ENCODE results near the gene SNTG2. TPM values are rescaled to one million over a fixed set of nuclear protein-coding genes. Genes with fewer than 3 reads are reported as not detected.
"Not testable (repeated sequence)": the region's sequence is repeated elsewhere in the genome, so short reads cannot be mapped to it uniquely, and the experiment has no call there.

The SNTG2 gene
- total and polyA plus RNA-seq, 2 experiments from 2014 or later: 0.66 to 1.0 TPM

DNA sequence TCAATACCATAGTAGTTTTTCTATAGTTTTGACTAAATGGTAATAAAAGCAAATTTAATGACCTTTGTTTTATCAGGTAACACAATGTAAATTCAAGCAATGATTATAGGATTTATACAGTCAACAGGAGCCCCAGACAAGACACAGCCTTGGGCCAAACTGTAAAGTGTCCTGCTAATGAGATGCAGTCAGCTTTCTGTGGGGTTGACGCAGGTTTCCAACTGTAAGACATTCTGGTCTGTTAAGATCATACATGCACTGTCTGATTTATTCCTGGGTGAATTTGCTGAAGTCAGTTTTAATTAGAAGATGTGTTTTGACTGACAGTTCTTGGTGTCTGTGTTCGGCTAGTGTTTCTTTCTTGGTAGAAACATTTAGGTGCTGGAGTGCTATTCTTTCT is 180.3 kb downstream of the SNTG2 start:
- H3K4me1 ChIP-seq (ENCODE audit: low read depth): no peaks in the 10 kb centered on the region

DNA sequence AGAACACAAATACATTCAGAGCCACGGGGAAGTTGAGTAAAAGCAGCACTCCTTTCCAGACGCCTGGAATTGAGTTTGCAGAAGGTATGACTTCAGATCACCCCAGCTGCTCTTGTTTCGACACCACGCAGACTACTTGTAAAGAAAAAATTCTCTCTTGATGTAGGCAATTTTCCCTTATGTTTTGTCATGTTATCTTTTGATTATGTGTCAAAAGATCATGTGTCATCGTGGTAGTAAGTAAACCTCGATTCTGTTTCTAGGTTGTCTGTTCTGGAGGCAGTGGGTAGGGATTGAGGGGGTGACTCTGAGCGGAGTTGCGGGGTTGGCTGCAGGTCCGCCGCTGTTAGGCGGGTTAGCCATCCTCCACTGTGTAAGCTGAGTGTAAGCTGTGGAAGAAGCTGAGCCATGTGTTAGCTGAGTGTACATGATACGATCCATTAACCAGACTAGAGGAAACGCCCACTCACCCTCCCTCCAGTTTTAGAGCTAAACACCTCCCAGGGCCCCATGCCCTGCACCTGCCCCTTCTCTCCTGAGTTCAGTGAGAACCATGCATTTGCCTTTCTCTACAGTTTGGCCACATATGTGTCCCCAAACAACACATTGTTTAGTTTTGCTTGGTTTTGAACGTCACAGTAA is 181.8 kb downstream of the SNTG2 start:
- TF ChIP-seq, protein P1, sequence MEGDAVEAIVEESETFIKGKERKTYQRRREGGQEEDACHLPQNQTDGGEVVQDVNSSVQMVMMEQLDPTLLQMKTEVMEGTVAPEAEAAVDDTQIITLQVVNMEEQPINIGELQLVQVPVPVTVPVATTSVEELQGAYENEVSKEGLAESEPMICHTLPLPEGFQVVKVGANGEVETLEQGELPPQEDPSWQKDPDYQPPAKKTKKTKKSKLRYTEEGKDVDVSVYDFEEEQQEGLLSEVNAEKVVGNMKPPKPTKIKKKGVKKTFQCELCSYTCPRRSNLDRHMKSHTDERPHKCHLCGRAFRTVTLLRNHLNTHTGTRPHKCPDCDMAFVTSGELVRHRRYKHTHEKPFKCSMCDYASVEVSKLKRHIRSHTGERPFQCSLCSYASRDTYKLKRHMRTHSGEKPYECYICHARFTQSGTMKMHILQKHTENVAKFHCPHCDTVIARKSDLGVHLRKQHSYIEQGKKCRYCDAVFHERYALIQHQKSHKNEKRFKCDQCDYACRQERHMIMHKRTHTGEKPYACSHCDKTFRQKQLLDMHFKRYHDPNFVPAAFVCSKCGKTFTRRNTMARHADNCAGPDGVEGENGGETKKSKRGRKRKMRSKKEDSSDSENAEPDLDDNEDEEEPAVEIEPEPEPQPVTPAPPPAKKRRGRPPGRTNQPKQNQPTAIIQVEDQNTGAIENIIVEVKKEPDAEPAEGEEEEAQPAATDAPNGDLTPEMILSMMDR (IDR thresholded peaks at IDR 0.05; ENCODE audit: low read depth, low read length): no peak
- H3K27me3 ChIP-seq: no peaks in the 10 kb centered on the region
- no peak overlapping the region for H3K4me3 ChIP-seq
- H3K27ac ChIP-seq: no peak overlapping the region
- H3K36me3 ChIP-seq: no peaks in the 10 kb centered on the region
- H3K4me1 ChIP-seq (ENCODE audit: low read depth): no peaks in the 10 kb centered on the region
- DNase-seq (ENCODE audit: low read depth in 1 of 2, low spot score in 1 of 2): no peak
- H3K9me3 ChIP-seq (ENCODE audit: low read depth): no peaks in the 10 kb centered on the region

More for the DNA sequence above, 180.3 kb downstream of the SNTG2 start:
- Histone ChIP-seq H3K36me3 (no peaks in the 10 kb centered on the region), H3K9me3 (ENCODE audit: low read depth) (no peaks in the 10 kb centered on the region), H3K4me3 (no peak overlapping the region), H3K27me3 (no peaks in the 10 kb centered on the region), H3K27ac (no peak overlapping the region)
- TF ChIP-seq, protein P1 (IDR thresholded peaks at IDR 0.05; ENCODE audit: low read depth, low read length): no peak
- DNase-seq (ENCODE audit: low read depth in 1 of 2, low spot score in 1 of 2): no peak

DNA sequence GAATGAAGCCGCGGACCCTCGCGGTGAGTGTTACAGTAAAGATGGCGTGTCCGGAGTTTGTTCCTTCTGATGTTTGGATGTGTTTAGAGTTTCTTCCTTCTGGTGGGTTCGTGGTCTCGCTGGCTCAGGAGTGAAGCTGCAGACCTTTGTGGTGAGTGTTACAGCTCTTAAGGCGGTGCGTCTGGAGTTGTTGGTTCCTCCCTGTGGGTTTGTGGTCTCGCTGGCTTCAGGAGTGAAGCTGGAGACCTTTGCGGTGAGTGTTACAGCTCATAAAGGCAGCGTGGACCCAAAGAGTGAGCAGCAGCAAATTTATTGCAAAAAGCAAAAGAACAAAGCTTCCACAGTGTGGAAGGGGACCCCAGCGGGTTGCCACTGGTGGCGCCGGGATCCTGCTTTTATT is 183.2 kb downstream of the SNTG2 start:
- H3K27ac ChIP-seq; H3K36me3 ChIP-seq; H3K9me3 ChIP-seq (ENCODE audit: low read depth); H3K4me1 ChIP-seq (ENCODE audit: low read depth); H3K27me3 ChIP-seq; DNase-seq (ENCODE audit: low read depth in 1 of 2, low spot score in 1 of 2); H3K4me3 ChIP-seq: not testable (repeated sequence)

DNA sequence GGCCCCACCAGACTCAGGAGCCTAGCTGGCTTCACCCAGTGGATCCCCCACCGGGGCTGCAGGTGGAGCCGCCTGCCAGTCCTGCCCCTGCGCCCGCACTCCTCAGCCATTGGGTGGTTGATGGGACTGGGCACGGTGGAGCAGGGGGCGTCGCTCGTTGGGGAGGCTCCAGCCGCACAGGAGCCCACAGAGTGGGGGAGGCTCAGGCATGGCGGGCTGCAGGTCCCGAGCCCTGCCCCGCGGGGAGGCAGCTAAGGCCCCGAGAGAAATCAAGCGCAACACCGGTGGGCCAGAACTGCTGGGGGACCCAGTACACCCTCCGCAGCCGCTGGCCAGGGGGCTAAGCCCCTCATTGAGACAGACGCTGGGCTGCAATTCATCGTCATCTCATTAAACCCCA is 184.0 kb downstream of the SNTG2 start:
- H3K27me3 ChIP-seq: no peaks in the 10 kb centered on the region
- TF ChIP-seq, protein P1 (IDR thresholded peaks at IDR 0.05; ENCODE audit: low read depth, low read length): no peak
- H3K4me1 ChIP-seq (ENCODE audit: low read depth): no peaks in the 10 kb centered on the region
- no peaks in the 10 kb centered on the region for H3K36me3 ChIP-seq
- no peak overlapping the region for H3K27ac ChIP-seq
- DNase-seq (ENCODE audit: low read depth in 1 of 2, low spot score in 1 of 2): no peak
- no peak overlapping the region for H3K4me3 ChIP-seq
- no peaks in the 10 kb centered on the region for H3K9me3 ChIP-seq (ENCODE audit: low read depth)

DNA sequence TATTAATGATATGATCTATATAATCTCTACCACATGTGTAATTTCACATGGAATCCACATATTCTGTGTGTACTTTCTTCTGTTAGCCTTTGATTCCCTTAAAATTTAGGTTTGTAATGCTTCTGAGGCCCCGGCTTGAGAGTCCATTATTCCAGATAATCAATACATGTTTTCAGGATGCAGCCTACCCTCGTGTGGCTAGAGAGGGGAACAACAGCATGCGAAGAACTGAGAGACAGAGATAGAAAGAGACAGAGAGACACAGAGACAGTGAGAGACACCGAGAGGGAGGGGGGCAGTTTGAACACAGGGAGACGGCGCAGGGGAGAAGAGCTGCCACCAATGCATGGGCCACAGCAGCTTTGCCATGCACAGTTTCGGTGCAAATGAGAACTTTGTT is 185.4 kb downstream of the SNTG2 start:
- Histone ChIP-seq H3K27me3 (no peaks in the 10 kb centered on the region), H3K4me1 (ENCODE audit: low read depth) (no peaks in the 10 kb centered on the region), H3K27ac (no peak overlapping the region), H3K9me3 (ENCODE audit: low read depth) (no peaks in the 10 kb centered on the region), H3K36me3 (no peaks in the 10 kb centered on the region), H3K4me3 (no peak overlapping the region)
- DNase-seq (ENCODE audit: low read depth in 1 of 2, low spot score in 1 of 2): peak; percentile 2 to 20
- TF ChIP-seq, protein P1 (IDR thresholded peaks at IDR 0.05; ENCODE audit: low read depth, low read length): peak; percentile 27

DNA sequence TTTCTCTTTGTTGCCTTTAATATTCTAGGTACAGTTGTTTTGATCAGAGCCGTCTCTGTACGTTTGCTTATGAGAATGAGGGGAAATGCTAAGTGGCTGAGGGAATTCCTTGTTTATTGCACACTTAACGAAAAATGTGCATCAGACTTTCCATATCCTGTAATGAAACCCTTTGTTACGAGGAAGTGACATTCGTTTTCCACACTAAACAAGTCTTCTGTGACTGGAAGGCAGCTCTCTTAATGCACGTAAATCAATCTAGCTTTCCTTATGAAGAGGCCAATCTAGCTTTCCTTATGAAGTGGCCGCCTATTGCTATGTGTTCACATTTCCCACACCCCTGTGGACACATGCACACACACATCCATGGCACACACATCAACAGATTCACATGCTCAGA is 186.2 kb downstream of the SNTG2 start:
- no peaks in the 10 kb centered on the region for H3K36me3 ChIP-seq
- no peak overlapping the region for H3K4me3 ChIP-seq
- TF ChIP-seq, protein P1 (IDR thresholded peaks at IDR 0.05; ENCODE audit: low read depth, low read length): no peak
- no peak for DNase-seq (ENCODE audit: low read depth in 1 of 2, low spot score in 1 of 2)
- H3K4me1 ChIP-seq (ENCODE audit: low read depth): no peaks in the 10 kb centered on the region
- H3K27ac ChIP-seq: no peak overlapping the region
- H3K9me3 ChIP-seq (ENCODE audit: low read depth): no peaks in the 10 kb centered on the region
- no peaks in the 10 kb centered on the region for H3K27me3 ChIP-seq

Data from cardiac muscle cell (in vitro differentiated cells and primary cell).